HepG2 (cell line): ENCODE results near the gene CLBA1. TPM values are rescaled to one million over a fixed set of nuclear protein-coding genes. Genes with fewer than 3 reads are reported as not detected.

Source experiments
- ARID2 ChIP-seq: sonication (generic); formaldehyde crosslinking; IDR thresholded peaks from 2 replicates; pipeline ENCODE4 v1.8.1; 2022; ENCODE audit warnings: mild to moderate bottlenecking, missing genetic modification reagents, borderline replicate concordance
- ARID4A ChIP-seq: sonication (generic); formaldehyde crosslinking; IDR thresholded peaks from 2 replicates; pipeline ENCODE4 v1.5.0; 2020; ENCODE audit warnings: mild to moderate bottlenecking, missing genetic modification reagents, borderline replicate concordance
- ARID5B ChIP-seq: IDR thresholded peaks from 2 replicates; pipeline ENCODE4 v1.4.0; 2020; ENCODE audit warnings: mild to moderate bottlenecking, missing genetic modification reagents
- CREB3 ChIP-seq: sonication (generic); formaldehyde crosslinking; IDR thresholded peaks from 2 replicates; pipeline ENCODE4 v1.5.0; 2020; ENCODE audit warnings: missing genetic modification reagents
- ELF4 ChIP-seq: sonication (generic); formaldehyde crosslinking; IDR thresholded peaks from 2 replicates; pipeline ENCODE4 v1.5.0; 2020; ENCODE audit warnings: missing genetic modification reagents, mild to moderate bottlenecking, moderate library complexity, borderline replicate concordance
- GABPB1 ChIP-seq: IDR thresholded peaks from 2 replicates; pipeline ENCODE4 v1.6.1; 2016; ENCODE audit warnings: mild to moderate bottlenecking, missing genetic modification reagents, moderate library complexity, missing compliant biosample characterization
- GATAD1 ChIP-seq: IDR thresholded peaks from 2 replicates; pipeline ENCODE4 v1.6.1; 2016; ENCODE audit warnings: missing genetic modification reagents, missing compliant biosample characterization
- HNF4A ChIP-seq: sonication (generic); formaldehyde crosslinking; IDR thresholded peaks from 2 replicates; pipeline ENCODE4 v1.4.0; 2020; ENCODE audit warnings: missing genetic modification reagents
- IRX3 ChIP-seq: sonication (generic); formaldehyde crosslinking; IDR thresholded peaks from 2 replicates; pipeline ENCODE4 v1.8.1; 2023; ENCODE audit warnings: mild to moderate bottlenecking, low read depth, missing genetic modification reagents, borderline replicate concordance
- PLSCR1 ChIP-seq: sonication (generic); formaldehyde crosslinking; IDR thresholded peaks from 2 replicates; pipeline ENCODE4 v1.5.0; 2020; ENCODE audit warnings: missing genetic modification reagents, mild to moderate bottlenecking, borderline replicate concordance
- POLR2AphosphoS2 ChIP-seq: IDR thresholded peaks from 2 replicates; pipeline ENCODE4 v1.6.1; 2011; ENCODE audit warnings: low read depth, low read length, improper control_type of control experiment
- SALL1 ChIP-seq: sonication (generic); formaldehyde crosslinking; IDR thresholded peaks from 2 replicates; pipeline ENCODE4 v1.8.0; 2022; ENCODE audit warnings: mild to moderate bottlenecking, missing genetic modification reagents
- SP1 ChIP-seq, 2 experiments: fragments of 450-650 bp in 1 of 2; sonication (generic) in 1 of 2; formaldehyde crosslinking in 1 of 2; IDR thresholded peaks; 2 replicates each; pipeline versions ENCODE4 v1.4.0 to v1.6.1; 2016 to 2020; ENCODE audit warnings: missing genetic modification reagents in 1 of 2
- TBP ChIP-seq: sonication (generic); formaldehyde crosslinking; IDR thresholded peaks from 2 replicates; pipeline ENCODE4 v1.5.0; 2020; ENCODE audit warnings: missing genetic modification reagents
- THAP7 ChIP-seq: sonication (generic); formaldehyde crosslinking; IDR thresholded peaks from 2 replicates; pipeline ENCODE4 v1.8.1; 2023; ENCODE audit warnings: mild to moderate bottlenecking, missing genetic modification reagents
- ZFX ChIP-seq: sonication (generic); formaldehyde crosslinking; IDR thresholded peaks from 2 replicates; pipeline ENCODE4 v1.4.0; 2020; ENCODE audit warnings: mild to moderate bottlenecking, low read depth, missing genetic modification reagents, moderate library complexity
- ZNF557 ChIP-seq: sonication (generic); formaldehyde crosslinking; IDR thresholded peaks from 2 replicates; pipeline ENCODE4 v1.4.0; 2020; ENCODE audit warnings: missing genetic modification reagents
- ZNF562 ChIP-seq: sonication (generic); formaldehyde crosslinking; IDR thresholded peaks from 2 replicates; pipeline ENCODE4 v1.8.0; 2022; ENCODE audit warnings: missing genetic modification reagents, borderline replicate concordance
- polyA plus RNA-seq, 8 experiments: library from polyadenylated mRNA; depleted of rRNA in 3 of 8; stranded (reverse) in 7 of 8; unstranded in 1 of 8; fragments of >200 nt; fragmentation: Illumina TruSeq in 4 of 8; extraction: Trizol in 4 of 8; gene quantifications; 2 replicates each; pipeline versions ENCODE4 v1.2.1 to v1.2.3, GENCODE V29; 2011 to 2016; ENCODE audit warnings: low read depth in 4 of 8, missing spikeins in 1 of 8, mixed read lengths in 1 of 8; ENCODE audit not compliant: insufficient read depth in 1 of 8
- total RNA-seq, 5 experiments: library from RNA; depleted of rRNA; stranded (reverse); fragments of >200 nt; fragmentation: Illumina TruSeq; extraction: Trizol; gene quantifications; 2 replicates each; pipeline ENCODE4 v1.2.3, GENCODE V29; 2016; ENCODE audit warnings: low read depth in 1 of 5

Gene CLBA1
- total and polyA plus RNA-seq, 2 of the 13 experiments (the other 11 are each of a cell fraction or from before 2014, with no cell fraction given): 1.2 to 1.4 TPM

- no peak for TF ChIP-seq ARID5B
- no peak for TF ChIP-seq ARID2 (CRISPR knock-in tag)
- TF ChIP-seq ARID4A (CRISPR knock-in tag): peak; percentile 60
- TF ChIP-seq THAP7: no peak
- TF ChIP-seq SP1 (IDR thresholded peaks at IDR 0.05): no peak
- peak; percentile 87 for TF ChIP-seq SP1 (CRISPR knock-in tag; IDR thresholded peaks at IDR 0.05)
- 0 out of 2 replicates have a peak, but pooled peaks have one; percentile 8 for TF ChIP-seq TBP (CRISPR knock-in tag)
- no peak for TF ChIP-seq ZNF562 (CRISPR knock-in tag)
- TF ChIP-seq ELF4 (CRISPR knock-in tag): no peak
- TF ChIP-seq POLR2AphosphoS2: no peak
- peak; percentile 25; the same call in 1 of the 2 replicates for TF ChIP-seq HNF4A (CRISPR knock-in tag)
- TF ChIP-seq PLSCR1 (CRISPR knock-in tag): no peak
- TF ChIP-seq SALL1 (CRISPR knock-in tag): peak; percentile 38
- peak; percentile 81 for TF ChIP-seq GATAD1
- TF ChIP-seq ZFX (CRISPR knock-in tag): peak; percentile 55
- TF ChIP-seq IRX3: 0 out of 2 replicates have a peak, but pooled peaks have one; percentile 58
- no peak for TF ChIP-seq CREB3 (CRISPR knock-in tag)
- TF ChIP-seq ZNF557 (CRISPR knock-in tag): no peak
- peak; percentile 63 for TF ChIP-seq GABPB1 (CRISPR knock-in tag)
These were observed 35.4 kb downstream of the CLBA1 start, which contains the start of gene CDCA4 (continued) for GRCh38 chr14:105020815-105021655.
